ENCODE results near the gene TSC2.

GRCh38 chr16:2090481-2090776 is 42.6 kb downstream of the TSC2 start:
- TF ChIP-seq CTCF (IDR thresholded peaks at IDR 0.05) (no peak), POLR2A (IDR thresholded peaks at IDR 0.05) (no peak)
